HCT116 (cell line): Measurements from ENCODE around the gene P2RX1. TPM values are rescaled to one million over a fixed set of nuclear protein-coding genes. Genes with fewer than 3 reads are reported as not detected.

Source experiments
- ATAC-seq: fragments of 200-7000 bp; cut with Tn5 transposase; 2 replicates; pipeline ENCODE4 v1.9.1; 2020; ENCODE audit warnings: mild to moderate bottlenecking, moderate library complexity
- BruUV-seq: library from RNA; stranded (reverse); fragments of 400-500 nt; replicated peaks from 2 replicates; lab custom pipeline; 2021; lab: Mats Ljungman, UMichigan
- CTCF ChIA-PET: fragments of 300-600 bp; sonication (Branson Sonifier 250); formaldehyde crosslinking; loops from one replicate; lab custom pipeline; 2021; ENCODE audit warnings: antibody characterized with exemption; lab: Charles Lee
- POLR2A ChIA-PET: fragments of 300-600, 350-600 bp; sonication (Branson Sonifier 250); formaldehyde crosslinking; loops from one replicate; lab custom pipeline; 2021; ENCODE audit warnings: antibody characterized with exemption; lab: Charles Lee
- RAD21 ChIA-PET, 2 experiments: fragments of 300-600 bp; sonication (Branson Sonifier 250); formaldehyde crosslinking; loops; one replicate each; lab custom pipeline; 2023; ENCODE audit warnings: low total read pairs in 2 of 2; ENCODE audit not compliant: uncharacterized antibody in 2 of 2, unreplicated experiment in 2 of 2, low non-redundant PET in 1 of 2; lab: Charles Lee
- DNase-seq: peaks from one replicate; pipeline ENCODE4 v3.0.0-alpha.2; 2010; ENCODE audit warnings: low read depth, low spot score
- H2AFZ ChIP-seq: fragments of 200-600 bp; shearing (Covaris generic), sonication (generic); 2 replicates; pipeline ENCODE4 v1.6.1; 2017; ENCODE audit warnings: low read depth, mixed run types, mixed read lengths, antibody characterized with exemption, low read length; ENCODE audit not compliant: poor library complexity, severe bottlenecking
- H3K27ac ChIP-seq: 2 replicates; pipeline ENCODE4 v1.5.1; 2012; ENCODE audit warnings: low read depth, low read length
- H3K27me3 ChIP-seq: fragments of 200-600 bp; sonication (generic); 2 replicates; pipeline ENCODE4 v1.6.1; 2016; ENCODE audit warnings: mixed run types, low read length, mixed read lengths; ENCODE audit not compliant: insufficient read depth
- H3K36me3 ChIP-seq, 2 experiments: fragments of 200-500 bp in 1 of 2; fragments of 200-600 bp in 1 of 2; sonication (Bioruptor generic) in 1 of 2; sonication (generic) in 1 of 2; 2 replicates each; pipeline versions ENCODE4 v1.5.1 to v1.6.1; 2014 to 2016; ENCODE audit warnings: low read length in 2 of 2, inconsistent platforms in 1 of 2, mixed read lengths in 1 of 2, mixed run types in 1 of 2; ENCODE audit not compliant: insufficient read depth in 2 of 2, control insufficient read depth in 1 of 2
- H3K4me1 ChIP-seq, 2 experiments: fragments of 200-600 bp in 1 of 2; sonication (generic) in 1 of 2; 2 replicates each; pipeline versions ENCODE4 v1.5.1 to v1.6.1; 2012 to 2017; ENCODE audit warnings: low read length in 2 of 2, inconsistent platforms in 1 of 2, mild to moderate bottlenecking in 1 of 2, mixed read lengths in 1 of 2, mixed run types in 1 of 2, moderate library complexity in 1 of 2; ENCODE audit not compliant: insufficient read depth in 2 of 2, control insufficient read depth in 1 of 2
- H3K4me2 ChIP-seq: fragments of 200-600 bp; sonication (generic); 2 replicates; pipeline ENCODE4 v1.6.1; 2017; ENCODE audit warnings: mixed run types, low read length, mixed read lengths
- H3K4me3 ChIP-seq, 2 experiments: fragments of 200-600 bp in 1 of 2; sonication (generic) in 1 of 2; replicated peaks in 1 of 2; 2 replicates each; pipeline ENCODE4 v1.5.1; 2011 to 2016; ENCODE audit warnings: low read length in 2 of 2, control low read depth in 1 of 2, low read depth in 1 of 2, mild to moderate bottlenecking in 1 of 2, mixed read lengths in 1 of 2, mixed run types in 1 of 2
- H3K79me2 ChIP-seq: fragments of 200-600 bp; sonication (generic); 2 replicates; pipeline ENCODE4 v1.6.1; 2017; ENCODE audit warnings: mild to moderate bottlenecking, mixed run types, low read length, moderate library complexity, mixed read lengths; ENCODE audit not compliant: insufficient read depth
- H3K9ac ChIP-seq: fragments of 200-600 bp; sonication (generic); 2 replicates; pipeline ENCODE4 v1.6.1; 2016; ENCODE audit warnings: low read length, mixed read lengths
- H3K9me2 ChIP-seq: fragments of 200-600 bp; sonication (generic), shearing (Covaris generic); 2 replicates; pipeline ENCODE4 v1.6.1; 2017; ENCODE audit warnings: mixed run types, mild to moderate bottlenecking, moderate library complexity; ENCODE audit not compliant: insufficient read depth
- H3K9me3 ChIP-seq, 2 experiments: fragments of 200-500 bp in 1 of 2; fragments of 200-600 bp in 1 of 2; sonication (Bioruptor generic) in 1 of 2; sonication (generic) in 1 of 2; 2 replicates each; pipeline ENCODE4 v1.6.1; 2014 to 2017; ENCODE audit warnings: low read length in 2 of 2, mixed read lengths in 2 of 2, inconsistent platforms in 1 of 2, low read depth in 1 of 2, mild to moderate bottlenecking in 1 of 2, mixed run types in 1 of 2, moderate library complexity in 1 of 2; ENCODE audit not compliant: control insufficient read depth in 1 of 2, insufficient read depth in 1 of 2
- H4K20me1 ChIP-seq: fragments of 200-600 bp; sonication (generic), shearing (Covaris generic); 2 replicates; pipeline ENCODE4 v1.6.1; 2017; ENCODE audit warnings: mixed run types, mild to moderate bottlenecking, moderate library complexity; ENCODE audit not compliant: insufficient read depth
- CBX3 ChIP-seq: IDR thresholded peaks from 2 replicates; pipeline ENCODE4 v1.6.1; 2012; ENCODE audit warnings: low read depth
- CTCF ChIP-seq, 3 experiments: fragments of 200-600 bp in 1 of 3; sonication (generic) in 1 of 3; IDR thresholded peaks in 2 of 3; conservative IDR thresholded peaks in 1 of 3; 2 replicates each; pipeline ENCODE4 v1.5.1; 2012 to 2017; ENCODE audit warnings: low read depth in 2 of 3, low read length in 2 of 3, antibody characterized with exemption in 1 of 3, borderline replicate concordance in 1 of 3, control low read depth in 1 of 3, mild to moderate bottlenecking in 1 of 3, mixed read lengths in 1 of 3, mixed run types in 1 of 3, moderate library complexity in 1 of 3; ENCODE audit not compliant: insufficient read depth in 1 of 3
- EGR1 ChIP-seq: IDR thresholded peaks from 2 replicates; pipeline ENCODE4 v1.6.1; 2012; ENCODE audit warnings: low read depth
- EZH2 ChIP-seq: fragments of 200-600 bp; sonication (generic); IDR thresholded peaks from 2 replicates; pipeline ENCODE4 v1.6.1; 2017; ENCODE audit warnings: antibody characterized with exemption, mixed run types
- FOSL1 ChIP-seq: IDR thresholded peaks from 2 replicates; pipeline ENCODE4 v1.6.1; 2012; ENCODE audit warnings: low read depth
- SRF ChIP-seq: IDR thresholded peaks from 2 replicates; pipeline ENCODE4 v1.6.1; 2012; ENCODE audit warnings: low read depth
- ZBTB33 ChIP-seq: IDR thresholded peaks from 2 replicates; pipeline ENCODE4 v1.6.1; 2011; ENCODE audit warnings: mild to moderate bottlenecking, low read length, moderate library complexity; ENCODE audit not compliant: insufficient replicate concordance; ENCODE audit errors: extremely low read depth
- intact Hi-C: fragments of 100-400 bp; cut with micrococcal nuclease; formaldehyde crosslinking; loops from 2 replicates; pipeline ENCODE4 v1.10.0; 2022
- total RNA-seq: library from RNA; stranded (reverse); gene quantifications from one replicate; pipeline ENCODE4 v1.2.1, GENCODE V29; 2021; ENCODE audit not compliant: unreplicated experiment

P2RX1 gene
- total RNA-seq, 1 experiment from 2014 or later, result not detected

DNA sequence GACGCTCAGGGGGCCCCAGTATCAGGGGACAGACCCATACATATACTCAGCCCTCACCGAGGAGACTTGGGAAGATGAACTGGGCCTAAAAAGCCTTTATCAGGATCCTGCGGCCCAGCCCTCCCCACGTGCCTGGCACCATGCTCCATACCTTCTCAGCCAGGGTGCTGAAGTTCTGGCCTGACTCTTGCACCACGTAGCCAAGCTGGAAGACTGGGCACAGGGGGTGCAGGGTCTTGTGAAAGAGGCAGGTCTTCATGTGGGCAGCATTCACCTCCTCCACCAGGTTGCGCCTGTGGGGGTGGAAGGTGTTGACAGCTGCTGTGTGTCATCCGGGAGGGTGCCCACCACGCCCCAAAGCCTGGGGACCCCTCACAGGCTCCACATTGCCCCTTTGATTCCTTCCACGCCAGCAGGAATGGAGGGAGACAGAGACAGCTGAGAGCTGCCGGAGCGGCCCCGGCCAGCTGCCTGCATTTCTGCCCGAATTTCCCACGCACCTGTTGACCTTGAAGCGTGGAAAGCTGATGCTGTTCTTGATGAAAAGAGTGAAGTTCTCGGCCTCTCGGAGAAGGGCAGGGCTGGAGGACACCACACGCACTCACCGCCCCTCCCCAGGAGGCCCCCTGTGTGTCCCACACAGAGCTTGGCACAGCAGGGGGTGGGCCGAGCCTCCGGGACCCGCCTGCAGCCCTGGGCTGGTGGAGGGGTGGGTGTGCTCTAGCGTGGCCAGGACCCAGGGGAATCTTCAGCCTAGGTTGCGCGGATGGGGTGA, 13.0 kb downstream of the P2RX1 start:
- intact Hi-C loops, result no loop called here
- no peak for ATAC-seq
- H3K4me3 ChIP-seq, result no peak overlapping the region
- H3K9me2 ChIP-seq, result no peaks in the 10 kb centered on the region
- H3K9me3 ChIP-seq, result no peaks in the 10 kb centered on the region
- POLR2A ChIA-PET, result no interaction called here
- no peaks in the 10 kb centered on the region for H3K4me1 ChIP-seq
- H2AFZ ChIP-seq, result no peak overlapping the region
- no TSS peak for BruUV-seq
- RAD21 ChIA-PET, result no interaction called here
- no peak overlapping the region for H3K4me2 ChIP-seq
- no peaks in the 10 kb centered on the region for H3K27me3 ChIP-seq
- no peak overlapping the region for H3K9ac ChIP-seq
- CTCF ChIA-PET, result interaction anchor here (0.7 to 1.2 kb wide), 3 partner anchors 57 to 166 kb away, joined by 3 to 4 read pairs (median 3); partner anchors contain the start of gene NCBP3
- no peak overlapping the region for H3K27ac ChIP-seq
- no peaks in the 10 kb centered on the region for H4K20me1 ChIP-seq
- H3K79me2 ChIP-seq, result no peaks in the 10 kb centered on the region
- no peaks in the 10 kb centered on the region for H3K36me3 ChIP-seq
- TF ChIP-seq EZH2, result no peak
- no peak for TF ChIP-seq ZBTB33
- TF ChIP-seq SRF, result no peak
- no peak for TF ChIP-seq CBX3
- no peak for TF ChIP-seq CTCF (IDR thresholded peaks at IDR 0.05 in 2 of 3, conservative IDR thresholded peaks at IDR 0.05 in 1 of 3; ENCODE audit: borderline replicate concordance in 1 of 3, insufficient read depth in 1 of 3, low read depth in 2 of 3, low read length in 2 of 3)
- no peak for TF ChIP-seq EGR1
- TF ChIP-seq FOSL1, result no peak
- DNase-seq, result no peak
